Adrenal gland (tissue), 5 donors: ENCODE results near the gene FHAD1.

Experiments used
- POLR2A ChIP-seq, 2 donors: fragments of 450-650 bp; IDR thresholded peaks; one replicate each; pipeline ENCODE4 v1.6.1; 2017; ENCODE audit warnings: antibody characterized with exemption in 2 of 2, mild to moderate bottlenecking in 2 of 2, moderate library complexity in 1 of 2
- TF ChIP-seq, protein P1 (sequence below), 6 experiments: fragments of 450-650 bp in 4 of 6; fragments of 200-600 bp in 2 of 6; sonication (generic) in 1 of 6; IDR thresholded peaks; 1 replicate in 5 of 6; 2 replicates in 1 of 6; pipeline versions ENCODE4 v1.5.1 to v1.8.0; 2016 to 2021; ENCODE audit warnings: antibody characterized with exemption in 6 of 6, mild to moderate bottlenecking in 2 of 6, moderate library complexity in 1 of 6
- donor health status: DM: no; HTN: no; CAD: no.

DNA sequence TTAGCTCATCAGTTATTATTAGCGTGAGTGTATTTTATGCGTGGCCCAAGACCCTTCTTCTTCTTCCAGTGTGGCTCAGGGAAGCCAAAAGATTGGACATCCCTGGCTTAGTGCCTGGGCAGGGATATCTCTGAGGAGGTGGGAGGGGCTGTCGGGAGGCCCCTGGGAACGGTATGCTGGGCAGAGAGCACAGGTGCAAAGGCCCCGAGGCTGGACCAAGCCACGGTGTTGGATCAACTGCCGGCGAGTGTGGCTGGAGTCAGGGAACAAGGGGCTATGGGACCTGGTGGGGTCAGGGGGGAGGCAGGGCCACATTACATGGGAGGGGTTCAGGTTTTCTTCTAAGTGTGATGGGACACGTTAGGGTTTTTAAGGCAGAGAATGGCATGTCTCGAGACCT, 62.7 kb downstream of the FHAD1 start:
- TF ChIP-seq, protein P1, sequence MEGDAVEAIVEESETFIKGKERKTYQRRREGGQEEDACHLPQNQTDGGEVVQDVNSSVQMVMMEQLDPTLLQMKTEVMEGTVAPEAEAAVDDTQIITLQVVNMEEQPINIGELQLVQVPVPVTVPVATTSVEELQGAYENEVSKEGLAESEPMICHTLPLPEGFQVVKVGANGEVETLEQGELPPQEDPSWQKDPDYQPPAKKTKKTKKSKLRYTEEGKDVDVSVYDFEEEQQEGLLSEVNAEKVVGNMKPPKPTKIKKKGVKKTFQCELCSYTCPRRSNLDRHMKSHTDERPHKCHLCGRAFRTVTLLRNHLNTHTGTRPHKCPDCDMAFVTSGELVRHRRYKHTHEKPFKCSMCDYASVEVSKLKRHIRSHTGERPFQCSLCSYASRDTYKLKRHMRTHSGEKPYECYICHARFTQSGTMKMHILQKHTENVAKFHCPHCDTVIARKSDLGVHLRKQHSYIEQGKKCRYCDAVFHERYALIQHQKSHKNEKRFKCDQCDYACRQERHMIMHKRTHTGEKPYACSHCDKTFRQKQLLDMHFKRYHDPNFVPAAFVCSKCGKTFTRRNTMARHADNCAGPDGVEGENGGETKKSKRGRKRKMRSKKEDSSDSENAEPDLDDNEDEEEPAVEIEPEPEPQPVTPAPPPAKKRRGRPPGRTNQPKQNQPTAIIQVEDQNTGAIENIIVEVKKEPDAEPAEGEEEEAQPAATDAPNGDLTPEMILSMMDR (IDR thresholded peaks at IDR 0.05), result no peak
- no peak for TF ChIP-seq POLR2A (IDR thresholded peaks at IDR 0.05)
